H4 (cell line): ENCODE results near the gene MISFA. TPM values are rescaled to one million over a fixed set of nuclear protein-coding genes. Genes with fewer than 3 reads are reported as not detected.
A peak's percentile ranks its signal among the peaks of the same experiment; 100 is the strongest.
"Not testable (repeated sequence)": the region's sequence is repeated elsewhere in the genome, so short reads cannot be mapped to it uniquely, and the experiment has no call there.

Experiments used
- DNase-seq: peaks from one replicate; pipeline ENCODE4 v3.0.0-alpha.2; 2015; ENCODE audit warnings: low spot score
- total RNA-seq: library from RNA; depleted of rRNA; stranded (reverse); fragments of >200 nt; shearing (Covaris generic); gene quantifications from 2 replicates; pipeline ENCODE4 v1.2.3, GENCODE V29; 2014; rRNA removed

Gene MISFA
- total RNA-seq, 1 experiment from 2014 or later: 2.8 TPM

- peak; percentile 47 for DNase-seq
Measured at GRCh38 chr11:18617688-18618341, 18.2 kb downstream of the MISFA start.

GRCh38 chr11:18618342-18619025 lies 18.9 kb downstream of the MISFA start:
- DNase-seq: no peak

- no peak for DNase-seq
Measured at GRCh38 chr11:18623707-18624106, 24.1 kb downstream of the MISFA start.

- no peak for DNase-seq
Measured at GRCh38 chr11:18624161-18624560, 24.6 kb downstream of the MISFA start.

- no peak for DNase-seq
Measured at GRCh38 chr11:18632841-18633240, 33.3 kb downstream of the MISFA start.

- DNase-seq: no peak
Measured at GRCh38 chr11:18633256-18634139, 33.9 kb downstream of the MISFA start.

- peak; percentile 100 for DNase-seq
Measured at GRCh38 chr11:18634140-18635032, 34.8 kb downstream of the MISFA start, which contains the start of gene SPTY2D1. SPTY2D1 (minus strand) TSS chr11:18634342; CDS start chr11:18634257, 85 bp downstream.

- DNase-seq: no peak
Measured at GRCh38 chr11:18641677-18642076, 42.1 kb downstream of the MISFA start.

- DNase-seq: not testable (repeated sequence)
Measured at GRCh38 chr11:18643034-18643433, 43.4 kb downstream of the MISFA start.

GRCh38 chr11:18650353-18650752 lies 50.8 kb downstream of the MISFA start:
- no peak for DNase-seq

GRCh38 chr11:18650859-18651557 lies 51.4 kb downstream of the MISFA start:
- DNase-seq: peak; percentile 44

Other genes starting within 250 kb of the MISFA start
- gene LDHA, start 205.2 kb upstream of the MISFA start, total RNA-seq: 1,258 and 1,608 TPM in 2 replicates
- gene LDHC, start 187.5 kb upstream of the MISFA start, total RNA-seq: not detected in 2 replicates
- gene LDHAL6A, start 143.9 kb upstream of the MISFA start, total RNA-seq: not detected in 2 replicates
- gene TSG101, start 72.8 kb upstream of the MISFA start, total RNA-seq: 125 and 144 TPM in 2 replicates
- 39.9 and 52.9 TPM in 2 replicates for gene UEVLD, start 11.1 kb upstream of the MISFA start, total RNA-seq
- 15.3 and 24.5 TPM in 2 replicates for gene SPTY2D1, start 34.6 kb downstream of the MISFA start, total RNA-seq
- gene TMEM86A, start 99.0 kb downstream of the MISFA start, total RNA-seq: 3.5 and 3.8 TPM in 2 replicates
- not detected in 2 replicates for gene IGSF22, start 126.4 kb downstream of the MISFA start, total RNA-seq
- not detected in 2 replicates for gene PTPN5, start 192.0 kb downstream of the MISFA start, total RNA-seq